ENCODE results near the gene DLG1. TPM values are rescaled to one million over a fixed set of nuclear protein-coding genes. Genes with fewer than 3 reads are reported as not detected.
A peak's percentile ranks its signal among the peaks of the same experiment; 100 is the strongest.

Gene DLG1
- total RNA-seq, 1 experiment from 2014 or later = 121 TPM

- intact Hi-C loops (cut with micrococcal nuclease) = no loop called here
- peak; percentile 10 for DNase-seq (ENCODE audit: unreplicated experiment)
- no TSS peak for BruUV-seq (replicated peaks)
- CTCF ChIA-PET = interaction anchor here (0.6 to 2.2 kb wide), 3 partner anchors 13 to 48 kb away, joined by 3 to 18 read pairs (median 3); no protein-coding TSS in a partner anchor
- Mint-ChIP-seq H3K4me1 (ENCODE audit: insufficient read depth, unreplicated experiment) (peaks cover 12% of the 10 kb centered on the region), H3K9me3 (ENCODE audit: unreplicated experiment) (peaks cover 28% of the 10 kb centered on the region), H3K36me3 (ENCODE audit: insufficient read depth, unreplicated experiment) (peaks cover 49% of the 10 kb centered on the region), H3K27me3 (ENCODE audit: insufficient read depth, unreplicated experiment) (no peaks in the 10 kb centered on the region), H3K4me3 (ENCODE audit: unreplicated experiment) (no peak overlapping the region), H3K27ac (ENCODE audit: low read depth, unreplicated experiment) (no peak overlapping the region)
- TF ChIP-seq CTCF (IDR thresholded peaks at IDR 0.05; ENCODE audit: unreplicated experiment) = no peak
- POLR2A ChIA-PET = interaction anchor here (0.7 to 1.9 kb wide), 2 partner anchors 14 to 26 kb away, joined by 3 to 4 read pairs; no protein-coding TSS in a partner anchor
These were observed 55.5 kb downstream of the DLG1 start for GRCh38 chr3:197242784-197243432.

DNA sequence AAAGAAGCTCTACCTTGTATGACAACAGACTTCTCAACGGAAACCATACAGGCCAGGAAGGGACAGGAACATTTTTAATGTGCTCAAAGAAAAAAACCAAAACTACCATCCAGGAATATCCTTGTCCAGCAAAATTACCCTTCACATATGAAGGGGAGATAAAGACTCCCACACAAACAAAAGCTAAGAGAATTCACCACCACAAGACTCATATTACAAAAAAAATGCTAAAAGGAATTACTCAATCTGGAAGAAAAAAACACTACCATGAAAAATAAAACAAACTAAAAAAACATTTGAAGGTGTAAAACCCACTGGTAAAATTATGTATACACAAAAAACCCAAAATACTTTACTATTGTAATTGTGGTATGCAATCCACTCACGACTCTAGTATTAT lies 57.2 kb downstream of the DLG1 start:
- Mint-ChIP-seq H3K36me3 (ENCODE audit: insufficient read depth, unreplicated experiment) (peaks cover 44% of the 10 kb centered on the region), H3K4me1 (ENCODE audit: insufficient read depth, unreplicated experiment) (peaks cover 12% of the 10 kb centered on the region), H3K27ac (ENCODE audit: low read depth, unreplicated experiment) (peak overlapping the region; percentile 42), H3K4me3 (ENCODE audit: unreplicated experiment) (no peak overlapping the region), H3K27me3 (ENCODE audit: insufficient read depth, unreplicated experiment) (no peaks in the 10 kb centered on the region), H3K9me3 (ENCODE audit: unreplicated experiment) (peaks cover 21% of the 10 kb centered on the region)
- intact Hi-C loops (cut with micrococcal nuclease) = no loop called here
- no TSS peak for BruUV-seq (replicated peaks)
- DNase-seq (ENCODE audit: unreplicated experiment) = no peak
- ChIA-PET POLR2A (interaction anchor here (1.9 kb wide), 1 partner anchor 27 kb away, joined by 4 read pairs; no protein-coding TSS in a partner anchor), CTCF (interaction anchor here (0.8 to 1.4 kb wide), 2 partner anchors 15 to 16 kb away, joined by 3 to 8 read pairs; no protein-coding TSS in a partner anchor)
- no peak for TF ChIP-seq CTCF (IDR thresholded peaks at IDR 0.05; ENCODE audit: unreplicated experiment)

DNA sequence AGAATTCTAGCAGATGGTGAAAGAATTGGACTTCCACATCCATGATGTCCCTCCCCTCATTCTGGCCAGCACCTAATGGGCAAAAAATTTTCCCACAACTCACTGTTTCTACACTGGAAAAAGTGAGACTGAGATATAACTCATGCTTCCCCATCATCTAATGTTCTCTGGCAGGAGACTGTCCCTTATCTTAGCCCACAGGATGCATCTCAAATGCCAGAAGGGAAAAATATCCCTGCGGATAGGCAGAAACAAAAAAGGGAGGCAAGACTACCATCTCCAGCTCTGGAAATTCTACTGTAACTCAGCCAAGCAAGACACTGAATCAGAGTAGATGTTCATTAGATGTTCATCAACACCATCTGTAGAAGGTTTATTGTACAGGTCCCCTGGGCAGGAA lies 58.6 kb downstream of the DLG1 start:
- BruUV-seq (replicated peaks) = no TSS peak
- CTCF ChIA-PET = no interaction called here
- Mint-ChIP-seq H3K9me3 (ENCODE audit: unreplicated experiment) (peaks cover 30% of the 10 kb centered on the region), H3K27ac (ENCODE audit: low read depth, unreplicated experiment) (peak overlapping the region; percentile 69), H3K27me3 (ENCODE audit: insufficient read depth, unreplicated experiment) (no peaks in the 10 kb centered on the region), H3K36me3 (ENCODE audit: insufficient read depth, unreplicated experiment) (peaks cover 40% of the 10 kb centered on the region), H3K4me1 (ENCODE audit: insufficient read depth, unreplicated experiment) (peaks cover 15% of the 10 kb centered on the region), H3K4me3 (ENCODE audit: unreplicated experiment) (no peak overlapping the region)
- intact Hi-C loops (cut with micrococcal nuclease) = no loop called here
- no peak for TF ChIP-seq CTCF (IDR thresholded peaks at IDR 0.05; ENCODE audit: unreplicated experiment)
- POLR2A ChIA-PET = interaction anchor here (1.0 kb wide), 1 partner anchor 12 kb away, joined by 3 read pairs; no protein-coding TSS in a partner anchor
- DNase-seq (ENCODE audit: unreplicated experiment) = no peak

DNA sequence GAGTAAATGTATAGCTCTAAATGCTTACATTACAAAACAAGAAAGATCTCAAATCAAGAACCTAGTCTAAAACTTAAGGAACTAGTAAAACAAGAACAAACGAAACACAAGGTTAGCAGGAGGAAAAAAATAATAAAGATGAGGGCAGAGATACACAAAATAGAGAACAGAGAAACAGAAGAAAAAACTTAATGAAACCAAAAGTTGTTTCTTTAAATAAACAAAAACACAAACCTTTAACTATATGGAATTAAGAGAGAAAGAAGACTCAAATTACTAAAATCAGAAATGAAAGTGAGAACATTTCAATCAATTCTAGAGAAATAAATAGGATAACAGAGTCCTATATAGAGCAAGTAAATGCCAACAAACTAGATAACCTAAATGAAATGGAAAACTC lies 59.6 kb downstream of the DLG1 start:
- peaks cover 30% of the 10 kb centered on the region for H3K9me3 Mint-ChIP-seq (ENCODE audit: unreplicated experiment)
- peaks cover 35% of the 10 kb centered on the region for H3K36me3 Mint-ChIP-seq (ENCODE audit: insufficient read depth, unreplicated experiment)
- no peak for DNase-seq (ENCODE audit: unreplicated experiment)
- peak overlapping the region; percentile 78 for H3K27ac Mint-ChIP-seq (ENCODE audit: low read depth, unreplicated experiment)
- POLR2A ChIA-PET = interaction anchor here (0.6 kb wide), 1 partner anchor 52 kb away, joined by 4 read pairs; no protein-coding TSS in a partner anchor
- intact Hi-C loops (cut with micrococcal nuclease) = no loop called here
- CTCF ChIA-PET = interaction anchor here (0.8 kb wide), 1 partner anchor 216 kb away, joined by 4 read pairs; no protein-coding TSS in a partner anchor
- BruUV-seq (replicated peaks) = no TSS peak
- H3K27me3 Mint-ChIP-seq (ENCODE audit: insufficient read depth, unreplicated experiment) = no peaks in the 10 kb centered on the region
- H3K4me3 Mint-ChIP-seq (ENCODE audit: unreplicated experiment) = no peak overlapping the region
- peaks cover 25% of the 10 kb centered on the region for H3K4me1 Mint-ChIP-seq (ENCODE audit: insufficient read depth, unreplicated experiment)
- no peak for TF ChIP-seq CTCF (IDR thresholded peaks at IDR 0.05; ENCODE audit: unreplicated experiment)
